Stimulated activated naive B cell treated with anti-CD40 and anti-IgM and Interleukin-4, amounts not matched to agents 10 μg/mL and 1 μg/mL and 100 μg/mL, for 72 hours (primary cell): Measurements from ENCODE around the gene HSBP1.

Experiments
- ATAC-seq, 2 donors: fragments of 150-1000 bp; cut with Tn5 transposase; replicated peaks; 2 replicates each; pipeline ENCODE4 v1.10.0; 2021; ENCODE audit warnings: moderate library complexity in 1 of 2
- DNase-seq: peaks from one replicate; pipeline ENCODE4 v3.0.0; 2021
- H3K27ac Mint-ChIP-seq: one replicate; pipeline ENCODE4 v1.8.0; 2022; ENCODE audit warnings: mild to moderate bottlenecking, mixed read lengths
- H3K27me3 Mint-ChIP-seq, 2 donors: one replicate each; pipeline ENCODE4 v1.8.0; 2022; ENCODE audit warnings: mixed read lengths in 2 of 2
- H3K36me3 Mint-ChIP-seq, 2 donors: one replicate each; pipeline ENCODE4 v1.8.0; 2022; ENCODE audit warnings: mixed read lengths in 2 of 2, mild to moderate bottlenecking in 1 of 2
- H3K4me1 Mint-ChIP-seq, 2 donors: one replicate each; pipeline ENCODE4 v1.8.0; 2022; ENCODE audit warnings: mixed read lengths in 2 of 2, mild to moderate bottlenecking in 1 of 2
- H3K4me3 Mint-ChIP-seq, 2 donors: one replicate each; pipeline ENCODE4 v1.8.0; 2022; ENCODE audit warnings: mild to moderate bottlenecking in 2 of 2, mixed read lengths in 2 of 2, moderate library complexity in 1 of 2
- H3K9me3 Mint-ChIP-seq, 2 donors: one replicate each; pipeline ENCODE4 v1.8.0; 2022; ENCODE audit warnings: mixed read lengths in 2 of 2, mild to moderate bottlenecking in 1 of 2

HSBP1 gene

GRCh38 chr16:83807710-83808572 lies at the start of gene HSBP1:
Gene HSBP1, plus strand, starts transcription at chr16:83807978. Its CDS starts 99 bp downstream, at chr16:83808077.
- peak; percentile 95 for ATAC-seq

GRCh38 chr16:83762141-83762991 lies 45.4 kb upstream of the HSBP1 start:
- H3K4me1 Mint-ChIP-seq, result peaks cover 0 to 4% of the 10 kb centered on the region in 2 donors
- DNase-seq, result no peak
- H3K36me3 Mint-ChIP-seq, result no peaks in the 10 kb centered on the region
- no peak overlapping the region for H3K4me3 Mint-ChIP-seq
- no peak overlapping the region for H3K27ac Mint-ChIP-seq
- H3K9me3 Mint-ChIP-seq, result peaks cover 0 to 2% of the 10 kb centered on the region in 2 donors
- H3K27me3 Mint-ChIP-seq, result peaks cover 0 to 7% of the 10 kb centered on the region in 2 donors
- no peak for ATAC-seq

More at GRCh38 chr16:83807710-83808572, at the start of gene HSBP1:
- DNase-seq, result peak; percentile 92
- peaks cover 14 to 18% of the 10 kb centered on the region in 2 donors for H3K36me3 Mint-ChIP-seq
- peaks cover 6 to 9% of the 10 kb centered on the region in 2 donors for H3K9me3 Mint-ChIP-seq
- peaks cover 35 to 70% of the 10 kb centered on the region in 2 donors for H3K4me1 Mint-ChIP-seq
- peak within 1 kb of the TSS; percentile 99 for H3K27ac Mint-ChIP-seq
- H3K27me3 Mint-ChIP-seq, result no peaks in the 10 kb centered on the region
- H3K4me3 Mint-ChIP-seq, result peak within 1 kb of the TSS; percentile 96 to 99

- Mint-ChIP-seq H3K4me3 (no peak overlapping the region), H3K4me1 (peaks cover 0 to 4% of the 10 kb centered on the region in 2 donors), H3K27ac (no peak overlapping the region), H3K27me3 (peaks cover 0 to 7% of the 10 kb centered on the region in 2 donors), H3K9me3 (peaks cover 0 to 4% of the 10 kb centered on the region in 2 donors), H3K36me3 (no peaks in the 10 kb centered on the region)
- ATAC-seq (no peak), DNase-seq (no peak)
These were observed 44.8 kb upstream of the HSBP1 start for GRCh38 chr16:83762992-83763358.

- ATAC-seq (peak; percentile 6 to 8), DNase-seq (no peak)
- Mint-ChIP-seq H3K36me3 (no peaks in the 10 kb centered on the region), H3K9me3 (peaks cover 0 to 1% of the 10 kb centered on the region in 2 donors), H3K4me1 (peaks cover 15 to 18% of the 10 kb centered on the region in 2 donors), H3K27me3 (peaks cover 0 to 3% of the 10 kb centered on the region in 2 donors), H3K4me3 (no peak overlapping the region), H3K27ac (peak overlapping the region; percentile 60)
These were observed 38.8 kb upstream of the HSBP1 start for GRCh38 chr16:83768986-83769385.

GRCh38 chr16:83769397-83770008 lies 38.3 kb upstream of the HSBP1 start:
- ATAC-seq, result peak; percentile 94
- Mint-ChIP-seq H3K9me3 (peaks cover 0 to 1% of the 10 kb centered on the region in 2 donors), H3K27ac (peak overlapping the region; percentile 60), H3K4me1 (peaks cover 15 to 18% of the 10 kb centered on the region in 2 donors), H3K4me3 (peak overlapping the region; percentile 54 to 58), H3K36me3 (no peaks in the 10 kb centered on the region), H3K27me3 (peaks cover 1 to 3% of the 10 kb centered on the region in 2 donors)
- DNase-seq, result peak; percentile 46

GRCh38 chr16:83771306-83771942 lies 36.4 kb upstream of the HSBP1 start:
- no peak overlapping the region for H3K27ac Mint-ChIP-seq
- DNase-seq (no peak), ATAC-seq (no peak)
- no peaks in the 10 kb centered on the region for H3K36me3 Mint-ChIP-seq
- H3K4me3 Mint-ChIP-seq, result no peak overlapping the region
- peaks cover 0 to 1% of the 10 kb centered on the region in 2 donors for H3K9me3 Mint-ChIP-seq
- H3K27me3 Mint-ChIP-seq, result peaks cover 8 to 19% of the 10 kb centered on the region in 2 donors
- H3K4me1 Mint-ChIP-seq, result peaks cover 15 to 18% of the 10 kb centered on the region in 2 donors

DNA sequence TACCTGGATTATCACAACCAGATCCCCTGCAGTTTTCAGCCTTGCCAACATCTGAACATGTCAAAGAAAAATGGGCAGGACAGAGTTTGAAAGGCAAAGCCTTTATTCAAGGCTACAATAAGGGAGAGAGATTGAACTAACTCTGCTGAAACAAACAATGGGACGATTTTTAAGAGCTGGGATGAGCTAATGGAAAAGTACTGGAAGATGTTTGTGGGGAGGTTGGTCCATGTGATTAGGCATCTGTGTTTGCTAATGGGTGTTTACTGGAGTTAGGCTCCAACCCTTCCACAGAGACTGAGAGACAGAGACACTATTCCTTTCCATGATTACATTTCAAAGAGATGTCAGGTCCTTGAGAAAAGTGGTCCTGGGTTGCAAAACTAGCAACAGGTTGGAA lies 35.0 kb upstream of the HSBP1 start:
- H3K9me3 Mint-ChIP-seq, result no peaks in the 10 kb centered on the region

DNA sequence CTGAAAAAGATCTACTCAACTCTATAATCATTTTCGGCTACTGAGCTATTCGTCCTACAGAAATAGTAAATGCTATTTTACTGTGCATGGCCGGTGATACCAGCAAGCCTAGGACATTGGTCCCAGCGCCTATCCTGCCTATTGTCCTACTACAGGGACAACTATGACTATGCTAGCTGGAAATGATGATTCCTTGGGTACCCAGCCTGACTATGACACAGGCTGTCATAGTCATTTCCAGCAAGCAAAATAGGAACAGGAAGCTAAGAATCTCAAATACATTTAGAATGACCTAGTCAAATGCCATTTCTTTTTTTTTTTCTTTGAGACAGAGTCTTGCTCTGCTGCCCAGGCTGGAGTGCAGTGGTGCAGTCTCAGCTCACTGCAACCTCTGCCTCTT lies 33.7 kb upstream of the HSBP1 start:
- ATAC-seq (peak; percentile 41 to 44), DNase-seq (no peak)
- no peak overlapping the region for H3K27ac Mint-ChIP-seq
- no peak overlapping the region for H3K4me3 Mint-ChIP-seq
- H3K36me3 Mint-ChIP-seq, result no peaks in the 10 kb centered on the region
- peaks cover 12 to 13% of the 10 kb centered on the region in 2 donors for H3K4me1 Mint-ChIP-seq
- no peaks in the 10 kb centered on the region for H3K9me3 Mint-ChIP-seq
- peaks cover 16 to 28% of the 10 kb centered on the region in 2 donors for H3K27me3 Mint-ChIP-seq

More for the DNA sequence above, 35.0 kb upstream of the HSBP1 start:
- no peak for DNase-seq
- no peak overlapping the region for H3K27ac Mint-ChIP-seq
- H3K4me3 Mint-ChIP-seq, result no peak overlapping the region
- H3K27me3 Mint-ChIP-seq, result peaks cover 16 to 28% of the 10 kb centered on the region in 2 donors
- no peak for ATAC-seq
- H3K36me3 Mint-ChIP-seq, result no peaks in the 10 kb centered on the region
- H3K4me1 Mint-ChIP-seq, result peaks cover 15 to 18% of the 10 kb centered on the region in 2 donors

- H3K9me3 Mint-ChIP-seq, result no peaks in the 10 kb centered on the region
- no peak for ATAC-seq
- peaks cover 9 to 15% of the 10 kb centered on the region in 2 donors for H3K4me1 Mint-ChIP-seq
- H3K4me3 Mint-ChIP-seq, result no peak overlapping the region
- no peaks in the 10 kb centered on the region for H3K36me3 Mint-ChIP-seq
- no peak overlapping the region for H3K27ac Mint-ChIP-seq
- peaks cover 16 to 29% of the 10 kb centered on the region in 2 donors for H3K27me3 Mint-ChIP-seq
- DNase-seq, result no peak
These were observed 30.8 kb upstream of the HSBP1 start for GRCh38 chr16:83776944-83777343.

GRCh38 chr16:83779886-83780285 lies 27.9 kb upstream of the HSBP1 start:
- ATAC-seq (no peak), DNase-seq (no peak)
- no peaks in the 10 kb centered on the region for H3K9me3 Mint-ChIP-seq
- H3K27ac Mint-ChIP-seq, result no peak overlapping the region
- H3K4me1 Mint-ChIP-seq, result peaks cover 6 to 15% of the 10 kb centered on the region in 2 donors
- H3K36me3 Mint-ChIP-seq, result no peaks in the 10 kb centered on the region
- H3K27me3 Mint-ChIP-seq, result peaks cover 21 to 29% of the 10 kb centered on the region in 2 donors
- no peak overlapping the region for H3K4me3 Mint-ChIP-seq

GRCh38 chr16:83785455-83785854 lies 22.3 kb upstream of the HSBP1 start:
- ATAC-seq (no peak), DNase-seq (no peak)
- Mint-ChIP-seq H3K4me3 (no peak overlapping the region), H3K9me3 (peaks cover 0 to 4% of the 10 kb centered on the region in 2 donors), H3K4me1 (peaks cover 5 to 9% of the 10 kb centered on the region in 2 donors), H3K27ac (no peak overlapping the region), H3K36me3 (no peaks in the 10 kb centered on the region), H3K27me3 (peaks cover 15 to 22% of the 10 kb centered on the region in 2 donors)

- ATAC-seq, result no peak
- Mint-ChIP-seq H3K36me3 (peaks cover 0 to under 1% of the 10 kb centered on the region in 2 donors), H3K27ac (no peak overlapping the region), H3K9me3 (peaks cover 0 to 4% of the 10 kb centered on the region in 2 donors), H3K4me1 (peaks cover 3 to 7% of the 10 kb centered on the region in 2 donors), H3K4me3 (no peak overlapping the region), H3K27me3 (peaks cover 10 to 14% of the 10 kb centered on the region in 2 donors)
- no peak for DNase-seq
These were observed 18.0 kb upstream of the HSBP1 start for GRCh38 chr16:83789642-83790401.

- Mint-ChIP-seq H3K27ac (no peak overlapping the region), H3K27me3 (peaks cover 0 to 5% of the 10 kb centered on the region in 2 donors), H3K4me3 (no peak overlapping the region), H3K4me1 (peaks cover 3 to 7% of the 10 kb centered on the region in 2 donors), H3K36me3 (peaks cover 0 to 6% of the 10 kb centered on the region in 2 donors), H3K9me3 (peaks cover 0 to under 1% of the 10 kb centered on the region in 2 donors)
- DNase-seq (no peak), ATAC-seq (no peak)
These were observed 15.9 kb upstream of the HSBP1 start for GRCh38 chr16:83791916-83792315.
